Esophagus (tissue), 2 donors: ENCODE data around the gene FAM186B. TPM values are rescaled to one million over a fixed set of nuclear protein-coding genes. Genes with fewer than 3 reads are reported as not detected.
A peak's percentile ranks its signal among the peaks of the same experiment; 100 is the strongest.

Experiments used
- H3K27ac ChIP-seq, 2 donors: one replicate each; pipeline ENCODE4 v1.5.1; 2013; ENCODE audit warnings: low read depth in 2 of 2, mild to moderate bottlenecking in 2 of 2, inconsistent platforms in 1 of 2, low read length in 1 of 2, moderate library complexity in 1 of 2
- H3K27me3 ChIP-seq, 2 donors: one replicate each; pipeline ENCODE4 v1.6.1; 2013; ENCODE audit warnings: low read length in 2 of 2, control low read depth in 1 of 2, mild to moderate bottlenecking in 1 of 2; ENCODE audit not compliant: insufficient read depth in 2 of 2, control insufficient read depth in 1 of 2
- H3K36me3 ChIP-seq, 2 donors: one replicate each; pipeline ENCODE4 v1.6.1; 2013; ENCODE audit warnings: low read length in 1 of 2; ENCODE audit not compliant: control insufficient read depth in 2 of 2, insufficient read depth in 2 of 2
- H3K4me1 ChIP-seq, 2 donors: one replicate each; pipeline ENCODE4 v1.6.1; 2013; ENCODE audit warnings: low read length in 1 of 2; ENCODE audit not compliant: control insufficient read depth in 2 of 2, insufficient read depth in 2 of 2
- H3K4me3 ChIP-seq, 2 donors: one replicate each; pipeline ENCODE4 v1.5.1; 2013; ENCODE audit warnings: low read length in 2 of 2, mild to moderate bottlenecking in 2 of 2, low read depth in 1 of 2, moderate library complexity in 1 of 2
- H3K9me3 ChIP-seq, 2 donors: one replicate each; pipeline ENCODE4 v1.6.1; 2013; ENCODE audit warnings: mild to moderate bottlenecking in 2 of 2, low read depth in 1 of 2, low read length in 1 of 2, moderate library complexity in 1 of 2; ENCODE audit not compliant: control insufficient read depth in 2 of 2, insufficient read depth in 1 of 2
- WGBS, 2 donors: extraction: QIAGEN DNeasy Blood & Tissue Kit; methylation state at CpG; one replicate each; pipeline ENCODE4 v1.1.7; 2013; 5-methylcytosine and 5-hydroxymethylcytosine counted together
- polyA plus RNA-seq, 2 donors: library from polyadenylated mRNA; stranded (reverse); fragments of 200-250 nt; gene quantifications; one replicate each; pipeline ENCODE4 v1.2.3, GENCODE V29; 2013
- donor health status: healthy with polysubstance abuse.
- donor health status: Bipolar disorder and iron deficiency.

FAM186B gene
- polyA plus RNA-seq, 2 donors, result 0.08 to 0.09 TPM

DNA sequence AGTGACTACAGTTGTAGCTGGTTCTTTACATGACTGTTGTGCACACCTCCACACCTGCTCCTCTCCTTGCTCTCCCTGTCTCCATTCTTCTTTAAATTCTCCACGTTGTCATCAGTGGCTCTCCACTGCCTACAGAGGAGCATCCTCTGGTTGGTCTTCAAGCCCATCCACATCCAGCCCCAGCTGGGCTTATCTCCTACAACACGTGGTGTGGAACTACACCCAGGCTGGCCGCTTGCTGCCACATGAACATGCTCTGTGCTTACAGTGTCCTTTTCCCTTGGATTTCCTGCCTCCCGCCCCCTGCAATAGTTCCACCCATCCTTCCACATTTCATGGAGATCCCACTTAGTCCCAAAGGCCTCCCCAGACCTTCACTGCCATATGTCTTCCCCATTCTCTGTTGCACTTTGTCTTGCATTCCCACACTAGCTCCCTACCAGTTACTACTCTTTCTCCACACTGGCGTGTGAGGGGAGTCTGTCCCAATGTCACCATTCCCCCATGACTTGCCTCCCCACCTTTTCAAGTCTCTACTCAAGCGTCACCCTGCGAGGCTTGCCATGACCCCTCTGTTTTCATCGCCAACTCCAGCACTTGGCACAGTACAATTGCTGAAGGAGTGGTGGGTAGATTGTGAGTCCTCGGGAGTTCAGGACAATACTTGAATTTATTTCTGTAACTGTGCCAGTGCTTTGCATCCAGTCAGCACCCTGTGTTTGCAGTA is 27.7 kb downstream of the FAM186B start:
- Histone ChIP-seq H3K4me3 (no peak overlapping the region), H3K27ac (no peak overlapping the region), H3K4me1 (peaks cover 0 to 3% of the 10 kb centered on the region in 2 donors), H3K9me3 (no peaks in the 10 kb centered on the region), H3K36me3 (peaks cover 0 to 3% of the 10 kb centered on the region in 2 donors), H3K27me3 (no peaks in the 10 kb centered on the region)
- 75 to 81% methylated on average over 9 of the region's 9 CpGs for WGBS, 2 donors

DNA sequence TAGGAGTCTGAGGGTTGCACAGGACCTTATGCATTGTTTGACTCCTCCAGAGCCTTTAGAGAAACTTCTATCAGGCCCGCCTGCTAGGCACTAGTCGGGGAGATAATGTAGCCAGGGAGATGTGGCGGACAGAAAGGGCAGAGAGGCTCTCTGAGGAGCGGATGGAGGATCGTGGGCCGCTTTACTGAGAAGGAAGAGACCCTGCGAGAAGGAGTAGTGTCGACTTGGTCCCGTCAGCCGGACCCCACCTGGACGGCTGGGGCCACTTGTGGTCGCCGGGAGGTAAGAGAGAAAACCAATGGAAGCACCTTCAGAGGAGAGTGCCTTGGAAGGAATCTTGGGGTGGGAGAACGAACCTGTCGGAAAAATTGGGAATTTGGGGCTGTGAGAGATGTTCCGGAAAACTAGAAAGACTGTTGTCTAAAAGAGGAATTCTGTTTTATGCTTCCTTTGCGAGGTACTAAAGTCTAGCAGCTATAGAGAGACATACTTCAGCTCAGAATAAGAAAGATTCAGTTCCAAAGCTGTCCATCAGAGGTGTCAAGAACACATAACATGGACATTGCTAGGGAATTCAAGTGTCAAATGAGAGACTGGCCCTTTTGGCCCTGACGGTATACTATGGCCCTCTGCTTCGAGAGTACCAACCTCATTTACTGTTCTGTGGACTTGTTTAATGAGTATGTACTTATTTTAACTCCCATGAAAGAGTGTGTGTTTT is 36.8 kb downstream of the FAM186B start:
- Histone ChIP-seq H3K4me3 (peak overlapping the region; percentile 80 to 93), H3K9me3 (no peaks in the 10 kb centered on the region), H3K27ac (peak overlapping the region; percentile 91 to 95), H3K4me1 (peaks cover 2 to 8% of the 10 kb centered on the region in 2 donors), H3K27me3 (no peaks in the 10 kb centered on the region), H3K36me3 (peaks cover 9 to 12% of the 10 kb centered on the region in 2 donors)
- 1 to 3% methylated on average over 19 of the region's 19 CpGs for WGBS, 2 donors

DNA sequence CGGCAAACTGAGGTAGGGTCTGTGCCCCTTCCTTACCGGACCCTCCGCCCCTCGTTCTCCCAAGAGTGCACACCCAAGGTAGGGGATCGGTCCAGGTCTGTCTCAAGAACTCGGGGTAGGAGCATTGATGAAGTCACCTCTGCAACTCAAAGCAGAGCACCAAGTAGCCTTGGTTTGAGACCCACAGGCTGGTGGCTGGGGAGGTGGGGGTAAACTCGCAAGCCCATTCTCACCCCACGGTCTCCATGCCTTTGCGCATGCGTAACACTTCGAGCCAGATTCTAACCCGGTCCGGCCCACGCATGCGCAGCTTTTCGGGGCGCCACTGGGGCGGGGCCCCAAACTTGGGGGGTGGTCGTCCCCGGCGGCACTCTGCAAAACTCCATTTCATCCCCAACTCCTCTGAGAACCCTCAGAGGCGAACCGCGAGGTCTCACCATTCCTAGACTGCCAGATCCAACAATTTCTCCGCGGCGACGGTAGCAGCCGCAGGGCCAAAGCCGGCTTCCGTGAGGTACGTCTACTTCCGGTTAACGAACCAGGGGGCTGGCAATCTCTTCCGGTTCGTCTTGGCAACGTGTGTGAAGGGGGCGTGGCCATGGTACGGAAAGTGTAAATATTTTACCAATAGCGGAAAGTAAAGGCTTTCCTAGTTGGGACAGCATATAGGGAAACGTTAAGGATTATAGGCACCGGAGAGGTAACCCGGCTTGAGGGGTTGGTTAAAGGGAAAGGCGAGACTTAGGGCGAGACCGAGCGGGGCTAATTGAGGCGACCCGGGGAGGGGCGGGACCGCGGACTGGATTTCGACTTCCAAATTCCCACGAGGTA is 37.6 kb downstream of the FAM186B start, which contains the start of gene MCRS1:
TSS of gene MCRS1 (minus strand) at position 532 of the 831 bp plus-strand sequence. CDS start 1,411 bp downstream, outside the sequence.
- H3K9me3 ChIP-seq, result no peaks in the 10 kb centered on the region
- peak within 1 kb of the TSS; percentile 91 to 95 for H3K27ac ChIP-seq
- peaks cover 14 to 17% of the 10 kb centered on the region in 2 donors for H3K36me3 ChIP-seq
- no peaks in the 10 kb centered on the region for H3K27me3 ChIP-seq
- H3K4me1 ChIP-seq, result peaks cover 2 to 8% of the 10 kb centered on the region in 2 donors
- H3K4me3 ChIP-seq, result peak within 1 kb of the TSS; percentile 80 to 93
- 0% methylated on average over 54 of the region's 54 CpGs for WGBS, 2 donors

DNA sequence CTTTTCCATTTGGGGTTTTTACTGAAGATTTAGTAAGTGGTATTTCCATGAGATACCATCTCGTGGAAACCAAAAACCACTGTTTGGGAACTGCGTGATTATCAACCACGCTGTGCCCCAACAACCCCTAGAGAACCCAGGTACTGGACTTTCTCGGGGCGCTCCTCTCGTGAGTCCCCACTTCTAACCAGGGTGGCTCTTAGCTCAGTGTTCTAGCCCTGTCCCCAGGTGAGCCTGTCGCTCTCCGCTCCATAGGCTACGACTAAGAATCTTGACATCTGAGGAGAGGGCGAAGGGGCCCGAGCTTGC is 38.2 kb downstream of the FAM186B start:
- H3K27me3 ChIP-seq, result no peaks in the 10 kb centered on the region
- H3K9me3 ChIP-seq, result no peaks in the 10 kb centered on the region
- peaks cover 2 to 8% of the 10 kb centered on the region in 2 donors for H3K4me1 ChIP-seq
- peak overlapping the region; percentile 91 to 95 for H3K27ac ChIP-seq
- peaks cover 15 to 20% of the 10 kb centered on the region in 2 donors for H3K36me3 ChIP-seq
- peak overlapping the region; percentile 80 to 93 for H3K4me3 ChIP-seq
- whole genome bisulfite sequencing, 2 donors, result 2% methylated on average over 11 of the region's 11 CpGs

- WGBS, 2 donors, result 94% methylated on average over 13 of the region's 13 CpGs
- H3K27ac ChIP-seq, result no peak overlapping the region
- peaks cover 2 to 8% of the 10 kb centered on the region in 2 donors for H3K4me1 ChIP-seq
- no peaks in the 10 kb centered on the region for H3K9me3 ChIP-seq
- H3K27me3 ChIP-seq, result no peaks in the 10 kb centered on the region
- no peak overlapping the region for H3K4me3 ChIP-seq
- H3K36me3 ChIP-seq, result peaks cover 15 to 23% of the 10 kb centered on the region in 2 donors
These were observed 39.1 kb downstream of the FAM186B start for GRCh38 chr12:49566361-49566760.

GRCh38 chr12:49565406-49566265 is 39.8 kb downstream of the FAM186B start:
- no peaks in the 10 kb centered on the region for H3K27me3 ChIP-seq
- no peak overlapping the region for H3K27ac ChIP-seq
- H3K4me1 ChIP-seq, result peaks cover under 1 to 8% of the 10 kb centered on the region in 2 donors
- WGBS, 2 donors, result 94 to 95% methylated on average over 12 of the region's 12 CpGs
- H3K9me3 ChIP-seq, result no peaks in the 10 kb centered on the region
- peaks cover 15 to 27% of the 10 kb centered on the region in 2 donors for H3K36me3 ChIP-seq
- no peak overlapping the region for H3K4me3 ChIP-seq

DNA sequence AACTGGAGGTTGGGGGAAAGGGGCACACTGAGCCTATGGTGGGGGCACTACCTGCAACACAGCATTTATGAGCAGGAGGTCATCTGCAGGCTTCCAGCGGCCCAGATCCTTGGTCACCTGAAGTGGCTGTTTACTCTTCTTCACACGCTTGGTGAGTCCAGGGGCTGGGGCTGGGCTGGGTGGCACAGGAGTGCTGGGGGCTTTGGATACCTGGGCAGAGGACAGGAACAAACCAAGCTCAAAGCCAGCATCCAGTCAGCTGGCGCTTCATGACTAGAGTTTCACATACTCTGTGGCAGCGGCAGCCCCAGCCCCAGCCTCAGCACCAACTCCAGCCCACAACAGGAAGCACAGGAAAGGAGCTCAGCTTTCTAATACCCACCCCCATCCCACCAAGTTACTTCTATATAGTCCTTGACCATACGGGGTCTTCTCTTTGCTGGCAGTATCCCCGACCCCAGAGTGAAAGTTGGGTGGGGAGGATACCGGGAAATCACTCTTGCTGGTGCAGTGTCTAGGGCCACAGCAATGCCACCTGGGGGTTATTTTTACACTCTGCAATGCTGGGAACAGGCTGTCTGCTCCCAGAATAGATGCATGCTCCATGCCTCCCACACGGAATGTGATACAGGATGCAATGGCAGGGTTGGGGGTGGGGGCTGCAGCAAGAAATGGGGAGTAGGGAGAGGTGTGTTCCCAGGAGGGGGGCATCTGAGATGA is 40.6 kb downstream of the FAM186B start:
- Histone ChIP-seq H3K27ac (no peak overlapping the region), H3K4me3 (no peak overlapping the region), H3K4me1 (peaks cover 0 to 8% of the 10 kb centered on the region in 2 donors), H3K36me3 (peaks cover 18 to 32% of the 10 kb centered on the region in 2 donors), H3K27me3 (no peaks in the 10 kb centered on the region), H3K9me3 (no peaks in the 10 kb centered on the region)
- 77 to 79% methylated on average over 8 of the region's 8 CpGs for WGBS, 2 donors

DNA sequence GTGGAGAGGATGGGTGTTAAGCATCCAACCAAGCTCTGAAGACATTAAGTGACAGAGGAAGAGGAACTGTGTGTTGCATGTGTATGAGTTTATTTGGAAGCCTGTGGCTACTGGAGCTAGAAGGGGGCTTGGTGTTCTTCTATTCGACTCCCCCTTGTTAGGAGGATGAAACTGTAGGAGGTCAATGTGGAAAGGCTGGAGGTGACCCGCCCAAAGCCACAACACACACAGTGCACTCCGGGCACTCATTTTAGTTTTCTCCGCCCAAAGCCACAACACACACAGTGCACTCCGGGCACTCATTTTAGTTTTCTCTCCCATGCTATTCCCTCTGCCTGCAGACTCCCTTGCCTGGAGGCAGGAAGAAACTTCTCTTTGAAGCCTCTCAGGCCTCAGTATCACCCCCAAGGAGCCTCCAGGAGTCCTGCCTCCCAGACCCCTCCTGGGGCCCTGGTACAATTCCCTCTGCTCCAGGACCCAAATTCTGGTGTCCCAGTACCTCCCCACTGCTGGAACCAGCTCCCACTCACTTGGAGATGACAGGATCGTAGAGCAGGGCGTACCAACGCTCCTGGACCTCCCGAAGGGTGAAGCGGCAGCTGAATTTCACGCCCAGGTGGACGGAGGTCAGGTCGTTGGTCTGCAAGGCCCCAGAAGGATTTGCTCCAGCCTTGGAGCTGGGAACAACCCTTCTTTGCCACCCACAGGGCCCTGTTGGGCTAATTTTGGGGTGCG is 41.3 kb downstream of the FAM186B start:
- H3K9me3 ChIP-seq, result no peaks in the 10 kb centered on the region
- no peak overlapping the region for H3K27ac ChIP-seq
- H3K4me1 ChIP-seq, result peaks cover 0 to 8% of the 10 kb centered on the region in 2 donors
- 89 to 94% methylated on average over 14 of the region's 14 CpGs for WGBS, 2 donors
- H3K36me3 ChIP-seq, result peaks cover 23 to 40% of the 10 kb centered on the region in 2 donors
- H3K27me3 ChIP-seq, result no peaks in the 10 kb centered on the region
- no peak overlapping the region for H3K4me3 ChIP-seq
